ENCODE measurements around the gene ZNF593OS. TPM values are rescaled to one million over a fixed set of nuclear protein-coding genes. Genes with fewer than 3 reads are reported as not detected.

The ZNF593OS gene
- polyA plus RNA-seq, 3 donors = 0.50 to 0.59 TPM; not detected in 1

GRCh38 chr1:26170472-26170821 lies 1.2 kb downstream of the ZNF593OS start:
- peak overlapping the region; percentile 81 for H3K9ac ChIP-seq (ENCODE audit: insufficient read depth, low read length, poor library complexity, severe bottlenecking)
- H3K4me1 Mint-ChIP-seq = peaks cover 13% of the 10 kb centered on the region
- H4K20me1 ChIP-seq (ENCODE audit: insufficient read depth, low read length) = no peaks in the 10 kb centered on the region
- peaks cover 12% of the 10 kb centered on the region for H3K79me2 ChIP-seq (ENCODE audit: insufficient read depth, low read length)
- H3K27ac ChIP-seq (ENCODE audit: low read depth in 1 of 2, low read length in 2 of 2) = peak overlapping the region in 1 of 2 donors; percentile 81
- H3K4me3 Mint-ChIP-seq = peak overlapping the region; percentile 89 to 90
- H3K27ac Mint-ChIP-seq = peak overlapping the region in 6 of 7 donors; percentile 70 to 94 (median 86)
- intact Hi-C loops (cut with micrococcal nuclease) = no loop called here
- TF ChIP-seq CTCF (IDR thresholded peaks at IDR 0.05) = no peak
- H3K4me2 ChIP-seq (replicated peaks; ENCODE audit: extremely low read depth, low read length, poor library complexity, severe bottlenecking) = peak overlapping the region; percentile 95
- peaks cover 0 to 2% of the 10 kb centered on the region in 2 donors for H3K27me3 ChIP-seq (ENCODE audit: control insufficient read depth in 2 of 2, insufficient read depth in 2 of 2, low read length in 2 of 2)
- peaks cover 14 to 19% of the 10 kb centered on the region in 2 donors for H3K4me1 ChIP-seq (ENCODE audit: control insufficient read depth in 1 of 2, insufficient read depth in 2 of 2, low read length in 2 of 2)
- H3K36me3 ChIP-seq (replicated peaks in 1 of 2; ENCODE audit: control insufficient read depth in 1 of 2, insufficient read depth in 2 of 2, low read length in 2 of 2) = no peaks in the 10 kb centered on the region
- WGBS (ENCODE audit: insufficient coverage) = 69% methylated on average over 8 of the region's 9 CpGs
- H3K9me3 Mint-ChIP-seq = peaks cover 0 to 2% (median 0%) of the 10 kb centered on the region in 7 donors
- peak overlapping the region; percentile 99 for H2AFZ ChIP-seq (ENCODE audit: insufficient read depth, low read depth, low read length, poor library complexity, severe bottlenecking)
- no peaks in the 10 kb centered on the region for H3K9me3 ChIP-seq (replicated peaks in 1 of 2; ENCODE audit: control insufficient read depth in 1 of 2, insufficient read depth in 1 of 2, low read length in 2 of 2)
- H3K4me3 ChIP-seq (replicated peaks in 1 of 3; ENCODE audit: low read depth in 2 of 3, low read length in 3 of 3) = peak overlapping the region; percentile 59 to 93 (median 68)
- peaks cover 0 to 3% of the 10 kb centered on the region in 2 donors for H3K36me3 Mint-ChIP-seq
- peaks cover 5 to 8% (median 7%) of the 10 kb centered on the region in 3 donors for H3K27me3 Mint-ChIP-seq (ENCODE audit: low read depth in 3 of 3)
- no peak for DNase-seq

GRCh38 chr1:26169669-26170471 lies 1.8 kb downstream of the ZNF593OS start, which contains the start of gene ZNF593:
TSS of gene ZNF593 (plus strand) at chr1:26169908. CDS start at chr1:26169984, 76 bp downstream.
- peak within 1 kb of the TSS; percentile 81 for H3K9ac ChIP-seq (ENCODE audit: insufficient read depth, low read length, poor library complexity, severe bottlenecking)
- no peaks in the 10 kb centered on the region for H4K20me1 ChIP-seq (ENCODE audit: insufficient read depth, low read length)
- peak within 1 kb of the TSS; percentile 95 for H3K4me2 ChIP-seq (replicated peaks; ENCODE audit: extremely low read depth, low read length, poor library complexity, severe bottlenecking)
- peaks cover 12% of the 10 kb centered on the region for H3K79me2 ChIP-seq (ENCODE audit: insufficient read depth, low read length)
- peak within 1 kb of the TSS; percentile 59 to 94 (median 88) for H3K27ac Mint-ChIP-seq
- H3K4me3 ChIP-seq (replicated peaks in 1 of 3; ENCODE audit: low read depth in 2 of 3, low read length in 3 of 3) = peak within 1 kb of the TSS; percentile 59 to 93 (median 68)
- H3K4me1 ChIP-seq (ENCODE audit: control insufficient read depth in 1 of 2, insufficient read depth in 2 of 2, low read length in 2 of 2) = peaks cover 14 to 19% of the 10 kb centered on the region in 2 donors
- under 1% methylated on average over 67 of the region's 76 CpGs for WGBS (ENCODE audit: insufficient coverage)
- no peaks in the 10 kb centered on the region for H3K9me3 ChIP-seq (replicated peaks in 1 of 2; ENCODE audit: control insufficient read depth in 1 of 2, insufficient read depth in 1 of 2, low read length in 2 of 2)
- peak within 1 kb of the TSS; percentile 99 for H2AFZ ChIP-seq (ENCODE audit: insufficient read depth, low read depth, low read length, poor library complexity, severe bottlenecking)
- peaks cover 8 to 13% (median 11%) of the 10 kb centered on the region in 3 donors for H3K27me3 Mint-ChIP-seq (ENCODE audit: low read depth in 3 of 3)
- no peaks in the 10 kb centered on the region for H3K36me3 ChIP-seq (replicated peaks in 1 of 2; ENCODE audit: control insufficient read depth in 1 of 2, insufficient read depth in 2 of 2, low read length in 2 of 2)
- peaks cover 0 to 6% of the 10 kb centered on the region in 2 donors for H3K27me3 ChIP-seq (ENCODE audit: control insufficient read depth in 2 of 2, insufficient read depth in 2 of 2, low read length in 2 of 2)
- H3K4me1 Mint-ChIP-seq = peaks cover 13% of the 10 kb centered on the region
- intact Hi-C loops (cut with micrococcal nuclease) = loop anchor here (2.0 to 5.0 kb wide), 3 partner anchors 62 to 152 kb away; partner anchors contain the start of gene CEP85 (in 1 of the 2)
- peaks cover 0 to 3% of the 10 kb centered on the region in 2 donors for H3K36me3 Mint-ChIP-seq
- TF ChIP-seq CTCF (IDR thresholded peaks at IDR 0.05) = peak; percentile 90
- peak; percentile 89 to 95 (median 94) for DNase-seq
- peak within 1 kb of the TSS in 1 of 2 donors; percentile 81 for H3K27ac ChIP-seq (ENCODE audit: low read depth in 1 of 2, low read length in 2 of 2)
- peak within 1 kb of the TSS; percentile 89 to 90 for H3K4me3 Mint-ChIP-seq
- peaks cover 0 to 2% (median 0%) of the 10 kb centered on the region in 7 donors for H3K9me3 Mint-ChIP-seq
